H1 (cell line): ENCODE measurements around the gene PCNX3. TPM values are rescaled to one million over a fixed set of nuclear protein-coding genes. Genes with fewer than 3 reads are reported as not detected.

Source experiments
- CBX5 ChIP-seq: fragments of 300-800, 300-1000 bp; sonication (generic); IDR thresholded peaks from 2 replicates; pipeline ENCODE4 v1.7.1; 2016; ENCODE audit warnings: antibody characterized with exemption, low read length, low read depth
- CBX8 ChIP-seq: fragments of 300-800, 300-1000 bp; sonication (generic); IDR thresholded peaks from 2 replicates; pipeline ENCODE4 v1.7.1; 2016; ENCODE audit warnings: low read depth, low read length, borderline replicate concordance
- CHD2 ChIP-seq: IDR thresholded peaks from 2 replicates; pipeline ENCODE4 v1.6.1; 2012; ENCODE audit warnings: low read length, improper control_type of control experiment
- NANOG ChIP-seq: IDR thresholded peaks from 2 replicates; pipeline ENCODE4 v1.6.1; 2011; ENCODE audit warnings: low read length, low read depth, mild to moderate bottlenecking, inconsistent platforms; ENCODE audit not compliant: insufficient read depth, poor library complexity, severe bottlenecking
- PHF8 ChIP-seq: fragments of 200-600 bp; sonication (generic); conservative IDR thresholded peaks from 2 replicates; pipeline ENCODE4 v1.7.1; 2012; ENCODE audit warnings: low read depth, mild to moderate bottlenecking, inconsistent platforms, low read length, moderate library complexity
- POU5F1 ChIP-seq: IDR thresholded peaks from 2 replicates; pipeline ENCODE4 v1.6.1; 2011; ENCODE audit warnings: low read depth, mild to moderate bottlenecking, low read length, moderate library complexity
- RAD21 ChIP-seq, 2 experiments: IDR thresholded peaks in 1 of 2; conservative IDR thresholded peaks in 1 of 2; 2 replicates each; pipeline ENCODE4 v1.6.1; 2011; ENCODE audit warnings: low read depth in 2 of 2, low read length in 2 of 2, improper control_type of control experiment in 1 of 2, inconsistent platforms in 1 of 2, mild to moderate bottlenecking in 1 of 2, moderate library complexity in 1 of 2
- YY1 ChIP-seq: IDR thresholded peaks from 2 replicates; pipeline ENCODE4 v1.6.1; 2011; ENCODE audit warnings: low read depth, mild to moderate bottlenecking, low read length
- polyA plus RNA-seq, 7 experiments: library from polyadenylated mRNA; depleted of rRNA in 3 of 7; stranded (reverse) in 5 of 7; unstranded in 2 of 7; fragments of >200 nt in 5 of 7; fragments of 200-250 nt in 2 of 7; gene quantifications; 1 replicate in 5 of 7; 2 replicates in 1 of 7; 4 replicates in 1 of 7; pipeline versions ENCODE4 v1.2.1 to v1.2.3, GENCODE V29; 2011 to 2013; ENCODE audit warnings: missing spikeins in 2 of 7, mixed read lengths in 2 of 7
- total RNA-seq: library from RNA; stranded (reverse); fragmentation: NEBNext Ultra II Directional; extraction: Animal tissue kit (Norgen Biotek cat#: 25700); gene quantifications from 2 replicates; pipeline ENCODE4 v1.2.1, GENCODE V29; 2021
- TF ChIP-seq, protein P1 (sequence below): fragments of 300-600 bp; sonication (generic); IDR thresholded peaks from 2 replicates; pipeline ENCODE4 v1.7.1; 2012; ENCODE audit warnings: low read length, moderate library complexity, mild to moderate bottlenecking, inconsistent platforms; ENCODE audit not compliant: insufficient replicate concordance

Gene PCNX3
- total and polyA plus RNA-seq, 2 of the 8 experiments (the other 6 are each of a cell fraction or from before 2014, with no cell fraction given), result 27.2 to 38.8 TPM

DNA sequence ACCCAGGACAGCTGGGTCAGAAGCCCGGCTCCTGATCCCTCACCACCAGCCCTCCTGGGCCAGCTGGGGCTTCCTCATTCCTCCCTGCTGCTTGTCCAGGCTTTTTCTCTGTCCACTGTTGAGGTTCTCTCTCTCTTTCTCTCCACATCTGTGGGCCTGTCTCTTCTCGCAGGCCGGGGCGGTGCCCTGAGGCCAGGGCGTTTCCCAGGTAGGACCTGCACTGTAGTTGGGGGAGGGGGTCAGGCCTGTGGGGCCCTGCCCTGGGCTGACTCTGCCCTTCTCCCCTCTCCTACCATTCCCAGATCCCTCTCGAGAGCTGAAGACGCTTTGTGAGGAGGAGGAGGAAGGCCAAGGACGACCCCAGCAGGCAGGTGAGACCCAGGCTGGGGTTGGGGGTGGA is 34.8 kb upstream of the PCNX3 start (continued):
- TF ChIP-seq, protein P1, sequence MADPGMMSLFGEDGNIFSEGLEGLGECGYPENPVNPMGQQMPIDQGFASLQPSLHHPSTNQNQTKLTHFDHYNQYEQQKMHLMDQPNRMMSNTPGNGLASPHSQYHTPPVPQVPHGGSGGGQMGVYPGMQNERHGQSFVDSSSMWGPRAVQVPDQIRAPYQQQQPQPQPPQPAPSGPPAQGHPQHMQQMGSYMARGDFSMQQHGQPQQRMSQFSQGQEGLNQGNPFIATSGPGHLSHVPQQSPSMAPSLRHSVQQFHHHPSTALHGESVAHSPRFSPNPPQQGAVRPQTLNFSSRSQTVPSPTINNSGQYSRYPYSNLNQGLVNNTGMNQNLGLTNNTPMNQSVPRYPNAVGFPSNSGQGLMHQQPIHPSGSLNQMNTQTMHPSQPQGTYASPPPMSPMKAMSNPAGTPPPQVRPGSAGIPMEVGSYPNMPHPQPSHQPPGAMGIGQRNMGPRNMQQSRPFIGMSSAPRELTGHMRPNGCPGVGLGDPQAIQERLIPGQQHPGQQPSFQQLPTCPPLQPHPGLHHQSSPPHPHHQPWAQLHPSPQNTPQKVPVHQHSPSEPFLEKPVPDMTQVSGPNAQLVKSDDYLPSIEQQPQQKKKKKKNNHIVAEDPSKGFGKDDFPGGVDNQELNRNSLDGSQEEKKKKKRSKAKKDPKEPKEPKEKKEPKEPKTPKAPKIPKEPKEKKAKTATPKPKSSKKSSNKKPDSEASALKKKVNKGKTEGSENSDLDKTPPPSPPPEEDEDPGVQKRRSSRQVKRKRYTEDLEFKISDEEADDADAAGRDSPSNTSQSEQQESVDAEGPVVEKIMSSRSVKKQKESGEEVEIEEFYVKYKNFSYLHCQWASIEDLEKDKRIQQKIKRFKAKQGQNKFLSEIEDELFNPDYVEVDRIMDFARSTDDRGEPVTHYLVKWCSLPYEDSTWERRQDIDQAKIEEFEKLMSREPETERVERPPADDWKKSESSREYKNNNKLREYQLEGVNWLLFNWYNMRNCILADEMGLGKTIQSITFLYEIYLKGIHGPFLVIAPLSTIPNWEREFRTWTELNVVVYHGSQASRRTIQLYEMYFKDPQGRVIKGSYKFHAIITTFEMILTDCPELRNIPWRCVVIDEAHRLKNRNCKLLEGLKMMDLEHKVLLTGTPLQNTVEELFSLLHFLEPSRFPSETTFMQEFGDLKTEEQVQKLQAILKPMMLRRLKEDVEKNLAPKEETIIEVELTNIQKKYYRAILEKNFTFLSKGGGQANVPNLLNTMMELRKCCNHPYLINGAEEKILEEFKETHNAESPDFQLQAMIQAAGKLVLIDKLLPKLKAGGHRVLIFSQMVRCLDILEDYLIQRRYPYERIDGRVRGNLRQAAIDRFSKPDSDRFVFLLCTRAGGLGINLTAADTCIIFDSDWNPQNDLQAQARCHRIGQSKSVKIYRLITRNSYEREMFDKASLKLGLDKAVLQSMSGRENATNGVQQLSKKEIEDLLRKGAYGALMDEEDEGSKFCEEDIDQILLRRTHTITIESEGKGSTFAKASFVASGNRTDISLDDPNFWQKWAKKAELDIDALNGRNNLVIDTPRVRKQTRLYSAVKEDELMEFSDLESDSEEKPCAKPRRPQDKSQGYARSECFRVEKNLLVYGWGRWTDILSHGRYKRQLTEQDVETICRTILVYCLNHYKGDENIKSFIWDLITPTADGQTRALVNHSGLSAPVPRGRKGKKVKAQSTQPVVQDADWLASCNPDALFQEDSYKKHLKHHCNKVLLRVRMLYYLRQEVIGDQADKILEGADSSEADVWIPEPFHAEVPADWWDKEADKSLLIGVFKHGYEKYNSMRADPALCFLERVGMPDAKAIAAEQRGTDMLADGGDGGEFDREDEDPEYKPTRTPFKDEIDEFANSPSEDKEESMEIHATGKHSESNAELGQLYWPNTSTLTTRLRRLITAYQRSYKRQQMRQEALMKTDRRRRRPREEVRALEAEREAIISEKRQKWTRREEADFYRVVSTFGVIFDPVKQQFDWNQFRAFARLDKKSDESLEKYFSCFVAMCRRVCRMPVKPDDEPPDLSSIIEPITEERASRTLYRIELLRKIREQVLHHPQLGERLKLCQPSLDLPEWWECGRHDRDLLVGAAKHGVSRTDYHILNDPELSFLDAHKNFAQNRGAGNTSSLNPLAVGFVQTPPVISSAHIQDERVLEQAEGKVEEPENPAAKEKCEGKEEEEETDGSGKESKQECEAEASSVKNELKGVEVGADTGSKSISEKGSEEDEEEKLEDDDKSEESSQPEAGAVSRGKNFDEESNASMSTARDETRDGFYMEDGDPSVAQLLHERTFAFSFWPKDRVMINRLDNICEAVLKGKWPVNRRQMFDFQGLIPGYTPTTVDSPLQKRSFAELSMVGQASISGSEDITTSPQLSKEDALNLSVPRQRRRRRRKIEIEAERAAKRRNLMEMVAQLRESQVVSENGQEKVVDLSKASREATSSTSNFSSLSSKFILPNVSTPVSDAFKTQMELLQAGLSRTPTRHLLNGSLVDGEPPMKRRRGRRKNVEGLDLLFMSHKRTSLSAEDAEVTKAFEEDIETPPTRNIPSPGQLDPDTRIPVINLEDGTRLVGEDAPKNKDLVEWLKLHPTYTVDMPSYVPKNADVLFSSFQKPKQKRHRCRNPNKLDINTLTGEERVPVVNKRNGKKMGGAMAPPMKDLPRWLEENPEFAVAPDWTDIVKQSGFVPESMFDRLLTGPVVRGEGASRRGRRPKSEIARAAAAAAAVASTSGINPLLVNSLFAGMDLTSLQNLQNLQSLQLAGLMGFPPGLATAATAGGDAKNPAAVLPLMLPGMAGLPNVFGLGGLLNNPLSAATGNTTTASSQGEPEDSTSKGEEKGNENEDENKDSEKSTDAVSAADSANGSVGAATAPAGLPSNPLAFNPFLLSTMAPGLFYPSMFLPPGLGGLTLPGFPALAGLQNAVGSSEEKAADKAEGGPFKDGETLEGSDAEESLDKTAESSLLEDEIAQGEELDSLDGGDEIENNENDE, result no peak
- TF ChIP-seq CBX8 (no peak), CHD2 (no peak), YY1 (no peak), POU5F1 (no peak), NANOG (no peak), CBX5 (no peak), PHF8 (no peak), RAD21 (IDR thresholded peaks at IDR 0.05 in 1 of 2, conservative IDR thresholded peaks at IDR 0.05 in 1 of 2; ENCODE audit: low read depth in 2 of 2, low read length in 2 of 2) (no peak)
